Retinal pigment epithelial cell (primary cell): ENCODE data around the gene KRTAP1-1.
"Not testable (repeated sequence)": the region's sequence is repeated elsewhere in the genome, so short reads cannot be mapped to it uniquely, and the experiment has no call there.

Experiments
- DNase-seq: peaks from one replicate; pipeline ENCODE4 v3.0.0-alpha.2; 2010; ENCODE audit warnings: low read depth
- H3K4me3 ChIP-seq: 2 replicates; pipeline ENCODE4 v1.5.1; 2011; ENCODE audit warnings: mild to moderate bottlenecking, low read length, control low read depth, moderate library complexity
- CTCF ChIP-seq: conservative IDR thresholded peaks from 2 replicates; pipeline ENCODE4 v1.5.1; 2011; ENCODE audit warnings: low read depth, low read length, control low read depth, inconsistent platforms

Gene KRTAP1-1

GRCh38 chr17:41004397-41004796, 36.9 kb downstream of the KRTAP1-1 start:
- no peak for TF ChIP-seq CTCF
- no peak overlapping the region for H3K4me3 ChIP-seq
- no peak for DNase-seq

- TF ChIP-seq CTCF, result no peak
- H3K4me3 ChIP-seq, result no peak overlapping the region
- no peak for DNase-seq
These were observed 37.3 kb downstream of the KRTAP1-1 start for GRCh38 chr17:41003926-41004325.

- no peak for TF ChIP-seq CTCF
- no peak for DNase-seq
- no peak overlapping the region for H3K4me3 ChIP-seq
These were observed 38.4 kb downstream of the KRTAP1-1 start for GRCh38 chr17:41002814-41003213.

- no peak for TF ChIP-seq CTCF
- H3K4me3 ChIP-seq, result no peak overlapping the region
- DNase-seq, result no peak
These were observed 39.5 kb downstream of the KRTAP1-1 start for GRCh38 chr17:41001795-41002194.

- DNase-seq, H3K4me3 ChIP-seq: not testable (repeated sequence)
These were observed 41.7 kb downstream of the KRTAP1-1 start, which contains the start of gene KRTAP3-2 for GRCh38 chr17:40999563-40999962. TSS of gene KRTAP3-2 (minus strand) at chr17:40999906. CDS start at chr17:40999853, 53 bp downstream.

GRCh38 chr17:40997361-40997760, 43.9 kb downstream of the KRTAP1-1 start:
- TF ChIP-seq CTCF, result no peak

GRCh38 chr17:40996829-40997228, 44.4 kb downstream of the KRTAP1-1 start:
- no peak overlapping the region for H3K4me3 ChIP-seq
- TF ChIP-seq CTCF, result no peak
- DNase-seq, result no peak

More at GRCh38 chr17:40997361-40997760, 43.9 kb downstream of the KRTAP1-1 start:
- no peak overlapping the region for H3K4me3 ChIP-seq
- DNase-seq, result no peak

- no peak for TF ChIP-seq CTCF
- no peak overlapping the region for H3K4me3 ChIP-seq
- no peak for DNase-seq
These were observed 46.1 kb downstream of the KRTAP1-1 start for GRCh38 chr17:40995116-40995515.
